CD4-positive, alpha-beta T cell treated with Interleukin-6 at 100 ng/mL for 8 hours (primary cell): ENCODE measurements around the gene ENAM.

ENCODE experiments used
- DNase-seq: peaks from one replicate; pipeline ENCODE4 v3.0.0-alpha.2; 2020; ENCODE audit warnings: mixed read lengths, low spot score

ENAM gene

GRCh38 chr4:70628444-70628843 is at the start of gene ENAM:
Gene ENAM, plus strand, starts transcription at chr4:70628744. Its CDS starts 757 bp downstream, at chr4:70629501.
- no peak for DNase-seq

- DNase-seq = no peak
Measured at GRCh38 chr4:70581980-70582379, 46.6 kb upstream of the ENAM start.

GRCh38 chr4:70583952-70584834 is 44.4 kb upstream of the ENAM start:
- DNase-seq = no peak

- DNase-seq = no peak
Measured at GRCh38 chr4:70586841-70587240, 41.7 kb upstream of the ENAM start.

- no peak for DNase-seq
Measured at GRCh38 chr4:70589785-70590184, 38.8 kb upstream of the ENAM start.

- no peak for DNase-seq
Measured at GRCh38 chr4:70591955-70592582, 36.5 kb upstream of the ENAM start, which contains the start of gene AMBN. Gene AMBN, plus strand, starts transcription at chr4:70592256. Its CDS starts 103 bp downstream, at chr4:70592359.

- DNase-seq = no peak
Measured at GRCh38 chr4:70594196-70594595, 34.3 kb upstream of the ENAM start.

GRCh38 chr4:70600305-70600704 is 28.2 kb upstream of the ENAM start:
- no peak for DNase-seq

GRCh38 chr4:70600977-70601376 is 27.6 kb upstream of the ENAM start:
- no peak for DNase-seq

GRCh38 chr4:70601422-70602039 is 27.0 kb upstream of the ENAM start:
- DNase-seq = peak; percentile 65

- DNase-seq = no peak
Measured at GRCh38 chr4:70603856-70604255, 24.7 kb upstream of the ENAM start.

- DNase-seq = no peak
Measured at GRCh38 chr4:70606459-70606858, 22.1 kb upstream of the ENAM start.

GRCh38 chr4:70607334-70607853 is 21.1 kb upstream of the ENAM start:
- no peak for DNase-seq

- DNase-seq = no peak
Measured at GRCh38 chr4:70608324-70608723, 20.2 kb upstream of the ENAM start.

GRCh38 chr4:70613306-70614183 is 15.0 kb upstream of the ENAM start:
- DNase-seq = no peak

- DNase-seq = no peak
Measured at GRCh38 chr4:70614184-70614555, 14.4 kb upstream of the ENAM start.

GRCh38 chr4:70619288-70619687 is 9.3 kb upstream of the ENAM start:
- no peak for DNase-seq

GRCh38 chr4:70619778-70620177 is 8.8 kb upstream of the ENAM start:
- no peak for DNase-seq

- no peak for DNase-seq
Measured at GRCh38 chr4:70623323-70623722, 5.2 kb upstream of the ENAM start.

GRCh38 chr4:70624226-70624793 is 4.2 kb upstream of the ENAM start:
- DNase-seq = no peak

- no peak for DNase-seq
Measured at GRCh38 chr4:70627620-70628019, 924 bp upstream of the ENAM start.
